ENCODE data around the gene NUP93. TPM values are rescaled to one million over a fixed set of nuclear protein-coding genes. Genes with fewer than 3 reads are reported as not detected.
"Not testable (repeated sequence)": the region's sequence is repeated elsewhere in the genome, so short reads cannot be mapped to it uniquely, and the experiment has no call there.

The NUP93 gene
- total and polyA plus RNA-seq, 9 of the 15 experiments (the other 6 are each of a cell fraction or from before 2014, with no cell fraction given) = 92.0 to 162 (median 121) TPM

DNA sequence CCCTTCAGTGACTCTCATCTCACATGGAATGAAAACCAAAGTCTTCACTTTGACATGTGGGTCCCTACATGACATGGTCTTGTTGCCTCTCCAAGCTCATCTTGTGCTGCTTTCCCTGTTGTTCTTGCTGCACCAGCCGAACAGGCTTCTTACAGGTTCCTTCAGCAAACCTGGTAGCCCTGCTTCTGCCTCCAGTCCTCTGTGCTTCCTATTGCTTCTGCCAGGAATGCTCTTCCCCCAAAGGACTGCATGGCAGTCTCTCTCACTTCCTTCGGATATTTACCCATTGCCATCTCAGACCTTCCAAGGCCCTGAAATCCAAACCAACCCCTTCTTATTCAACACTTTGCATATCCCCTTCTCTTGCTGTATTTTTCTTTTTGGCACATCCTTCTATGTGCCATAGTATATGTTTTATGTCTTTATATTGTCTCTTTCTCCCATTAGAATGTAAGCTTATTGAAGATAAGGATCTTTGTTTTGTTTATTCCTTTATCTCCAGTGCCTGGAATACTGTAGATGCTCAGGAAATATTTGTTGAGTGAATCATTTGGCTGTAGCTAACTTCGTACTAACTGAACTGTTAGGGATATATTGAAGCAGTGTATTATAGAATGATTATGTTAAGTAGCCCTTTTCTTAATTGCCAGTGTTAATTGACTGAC lies 77.2 kb downstream of the NUP93 start:
- in situ Hi-C loops (cut with MboI) = no loop called here

GRCh38 chr16:56807676-56808067 lies 77.7 kb downstream of the NUP93 start:
- FAIRE-seq; H3K9me3 ChIP-seq (replicated peaks; ENCODE audit: control insufficient read depth, insufficient read depth, low read depth, low read length); DNase-seq (ENCODE audit: extremely low read depth in 1 of 4, low spot score in 3 of 4); H2AFZ ChIP-seq (ENCODE audit: low read depth, low read length); H3K27ac ChIP-seq (ENCODE audit: extremely low read depth, low read depth, low read length); in situ Hi-C loops (cut with MboI); H3K4me1 ChIP-seq (replicated peaks in 1 of 2; ENCODE audit: control insufficient read depth in 2 of 2, insufficient read depth in 2 of 2, low read length in 2 of 2); H3K79me2 ChIP-seq (ENCODE audit: control insufficient read depth, insufficient read depth, low read length); ATAC-seq; H3K9ac ChIP-seq (ENCODE audit: insufficient read depth in 1 of 2, low read depth in 2 of 2, low read length in 2 of 2); H3K9me1 ChIP-seq (ENCODE audit: control insufficient read depth, insufficient read depth, low read length); intact Hi-C loops (cut with micrococcal nuclease); BruUV-seq (replicated peaks); H3K4me3 ChIP-seq; H4K20me1 ChIP-seq (replicated peaks; ENCODE audit: control insufficient read depth, insufficient read depth, low read length); H3K27me3 ChIP-seq (ENCODE audit: control insufficient read depth in 2 of 2, insufficient read depth in 2 of 2, low read length in 2 of 2); CTCF ChIA-PET (ENCODE audit: low intra/inter-chr PET ratio); H3K4me2 ChIP-seq (ENCODE audit: insufficient read depth, low read length): not testable (repeated sequence)
- 95% methylated on average over 9 of the region's 9 CpGs for WGBS (ENCODE audit: insufficient coverage, low coverage, missing lambda C conversion rate)
- POLR2A ChIA-PET = interaction anchor here (0.6 kb wide), 1 partner anchor 443 kb away, joined by 3 read pairs; no protein-coding TSS in a partner anchor
- peaks cover 55% of the 10 kb centered on the region for H3K36me3 ChIP-seq (ENCODE audit: control insufficient read depth, insufficient read depth, low read length)

More for the DNA sequence above, 77.2 kb downstream of the NUP93 start:
- no peaks in the 10 kb centered on the region for H3K9me3 ChIP-seq (replicated peaks; ENCODE audit: control insufficient read depth, insufficient read depth, low read depth, low read length)
- H3K9ac ChIP-seq (ENCODE audit: insufficient read depth in 1 of 2, low read depth in 2 of 2, low read length in 2 of 2) = no peak overlapping the region
- H3K79me2 ChIP-seq (ENCODE audit: control insufficient read depth, insufficient read depth, low read length) = no peaks in the 10 kb centered on the region
- no peak for DNase-seq (ENCODE audit: extremely low read depth in 1 of 4, low spot score in 3 of 4)
- no peak overlapping the region for H2AFZ ChIP-seq (ENCODE audit: low read depth, low read length)
- no peaks in the 10 kb centered on the region for H3K4me1 ChIP-seq (replicated peaks in 1 of 2; ENCODE audit: control insufficient read depth in 2 of 2, insufficient read depth in 2 of 2, low read length in 2 of 2)
- H3K9me1 ChIP-seq (ENCODE audit: control insufficient read depth, insufficient read depth, low read length) = no peaks in the 10 kb centered on the region
- TF ChIP-seq AFF1 (IDR thresholded peaks at IDR 0.05; ENCODE audit: low read depth in 1 of 2, partially characterized antibody in 2 of 2) (no peak), FOSL1 (tag; conservative IDR thresholded peaks at IDR 0.05) (peak; percentile 33; the same call in 1 of the 2 replicates), GATAD2B (IDR thresholded peaks at IDR 0.05; ENCODE audit: borderline replicate concordance) (no peak), KAT7 (CRISPR knock-in tag; IDR thresholded peaks at IDR 0.05; ENCODE audit: borderline replicate concordance) (no peak), ZC3H4 (CRISPR knock-in tag; IDR thresholded peaks at IDR 0.05; ENCODE audit: borderline replicate concordance) (no peak)
- TF ChIP-seq, protein P1, sequence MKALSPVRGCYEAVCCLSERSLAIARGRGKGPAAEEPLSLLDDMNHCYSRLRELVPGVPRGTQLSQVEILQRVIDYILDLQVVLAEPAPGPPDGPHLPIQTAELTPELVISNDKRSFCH (CRISPR knock-in tag; IDR thresholded peaks at IDR 0.05) = no peak
- TF ChIP-seq, protein P1 (tag; IDR thresholded peaks at IDR 0.05) = no peak
- peaks cover 57% of the 10 kb centered on the region for H3K36me3 ChIP-seq (ENCODE audit: control insufficient read depth, insufficient read depth, low read length)
- FAIRE-seq = no peak
- BruUV-seq (replicated peaks) = no TSS peak
- ChIA-PET CTCF (ENCODE audit: low intra/inter-chr PET ratio) (no interaction called here), POLR2A (interaction anchor here (0.7 to 1.1 kb wide), 2 partner anchors 9 to 18 kb away, joined by 3 read pairs; no protein-coding TSS in a partner anchor)
- intact Hi-C loops (cut with micrococcal nuclease) = no loop called here
- no peak for ATAC-seq
- 0 out of 2 replicates have a peak, but pooled peaks cover 5% of the 10 kb centered on the region for H4K20me1 ChIP-seq (replicated peaks; ENCODE audit: control insufficient read depth, insufficient read depth, low read length)
- WGBS (ENCODE audit: insufficient coverage, low coverage, missing lambda C conversion rate) = 72% methylated on average over 3 of the region's 3 CpGs
- H3K27ac ChIP-seq (ENCODE audit: extremely low read depth, low read depth, low read length) = no peak overlapping the region
- H3K4me2 ChIP-seq (ENCODE audit: insufficient read depth, low read length) = no peak overlapping the region
- H3K27me3 ChIP-seq (ENCODE audit: control insufficient read depth in 2 of 2, insufficient read depth in 2 of 2, low read length in 2 of 2) = no peaks in the 10 kb centered on the region
- H3K4me3 ChIP-seq = no peak overlapping the region

All from K562 (cell line).